ENCODE measurements around the gene CFAP43. TPM values are rescaled to one million over a fixed set of nuclear protein-coding genes. Genes with fewer than 3 reads are reported as not detected.

The CFAP43 gene
- total and polyA plus RNA-seq, 2 of the 8 experiments (the other 6 are each of a cell fraction or from before 2014, with no cell fraction given): 0.11 to 0.27 TPM

- TF ChIP-seq EGR1 (IDR thresholded peaks at IDR 0.05; ENCODE audit: borderline replicate concordance, low read depth, low read length): no peak
- no peak for TF ChIP-seq POU5F1 (IDR thresholded peaks at IDR 0.05; ENCODE audit: low read depth, low read length)
- TF ChIP-seq GTF2F1 (IDR thresholded peaks at IDR 0.05; ENCODE audit: borderline replicate concordance, low read depth, low read length): no peak
- no peak for TF ChIP-seq RFX5 (IDR thresholded peaks at IDR 0.05; ENCODE audit: borderline replicate concordance, low read depth, low read length)
- no peak for TF ChIP-seq CTCF (IDR thresholded peaks at IDR 0.05; ENCODE audit: control extremely low read depth in 1 of 3, insufficient read depth in 1 of 3, low read depth in 1 of 3, low read length in 3 of 3)
- no peak for TF ChIP-seq JUND (IDR thresholded peaks at IDR 0.05; ENCODE audit: low read length)
- no peak for TF ChIP-seq TAF7 (optimal IDR thresholded peaks at IDR 0.05; ENCODE audit: borderline replicate concordance, low read depth, low read length)
- no peak for TF ChIP-seq CHD7 (IDR thresholded peaks at IDR 0.05; ENCODE audit: insufficient replicate concordance, low read length)
Measured at GRCh38 chr10:104085801-104086400, 146.3 kb downstream of the CFAP43 start, which contains the start of gene COL17A1 (continued).

Data from H1 (cell line).